Measurements from ENCODE around the gene CDC14A. TPM values are rescaled to one million over a fixed set of nuclear protein-coding genes. Genes with fewer than 3 reads are reported as not detected.

Gene CDC14A
- total RNA-seq, 1 experiment from 2014 or later: 6.6 TPM

DNA sequence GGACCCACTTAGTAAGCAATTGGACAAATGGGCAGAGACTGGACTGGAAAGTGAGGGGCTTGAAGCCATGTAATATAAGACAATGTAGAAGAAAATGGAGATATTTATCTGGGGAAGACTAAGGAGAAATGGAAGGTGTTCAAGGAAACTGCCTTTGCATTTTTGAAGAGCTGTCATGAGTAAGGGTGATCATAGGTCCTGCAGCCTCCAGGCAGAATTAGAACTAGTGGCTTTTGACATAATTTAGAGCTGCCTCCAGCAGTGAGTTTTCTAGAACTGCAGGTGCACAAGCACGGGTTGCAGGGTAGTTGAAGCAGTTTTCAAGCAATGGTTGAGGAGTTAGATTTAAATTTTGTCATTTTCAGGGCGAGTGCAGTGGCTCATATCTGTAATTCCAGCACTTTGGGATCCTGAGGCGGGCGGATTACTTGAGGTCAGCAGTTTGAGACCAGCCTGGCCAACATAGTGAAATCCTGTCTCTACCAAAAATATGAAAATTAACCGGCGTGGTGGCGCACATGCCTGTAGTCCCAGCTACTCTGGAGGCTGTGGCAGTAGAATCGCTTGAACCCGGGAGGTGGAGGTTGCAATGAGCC, 3.7 kb upstream of the CDC14A start:
- DNase-seq (ENCODE audit: low read depth, low spot score) (no peak), ATAC-seq (no peak)
- POLR2A ChIA-PET: no interaction called here
- CTCF ChIA-PET: no interaction called here
- H3K9me3 ChIP-seq (ENCODE audit: control insufficient read depth, insufficient read depth, low read depth, low read length): no peaks in the 10 kb centered on the region
- no peak overlapping the region for H3K4me3 ChIP-seq (ENCODE audit: low read depth in 2 of 2, low read length in 2 of 2)
- in situ Hi-C loops (cut with HindIII; ENCODE audit: low pct_unique_long_range_greater_than_20kb, low sequenced_read_pairs) (no loop called here), intact Hi-C loops (cut with micrococcal nuclease; ENCODE audit: unreplicated experiment) (no loop called here)
- no peak overlapping the region for H3K27ac ChIP-seq (ENCODE audit: low read length)
- TF ChIP-seq, protein P1, sequence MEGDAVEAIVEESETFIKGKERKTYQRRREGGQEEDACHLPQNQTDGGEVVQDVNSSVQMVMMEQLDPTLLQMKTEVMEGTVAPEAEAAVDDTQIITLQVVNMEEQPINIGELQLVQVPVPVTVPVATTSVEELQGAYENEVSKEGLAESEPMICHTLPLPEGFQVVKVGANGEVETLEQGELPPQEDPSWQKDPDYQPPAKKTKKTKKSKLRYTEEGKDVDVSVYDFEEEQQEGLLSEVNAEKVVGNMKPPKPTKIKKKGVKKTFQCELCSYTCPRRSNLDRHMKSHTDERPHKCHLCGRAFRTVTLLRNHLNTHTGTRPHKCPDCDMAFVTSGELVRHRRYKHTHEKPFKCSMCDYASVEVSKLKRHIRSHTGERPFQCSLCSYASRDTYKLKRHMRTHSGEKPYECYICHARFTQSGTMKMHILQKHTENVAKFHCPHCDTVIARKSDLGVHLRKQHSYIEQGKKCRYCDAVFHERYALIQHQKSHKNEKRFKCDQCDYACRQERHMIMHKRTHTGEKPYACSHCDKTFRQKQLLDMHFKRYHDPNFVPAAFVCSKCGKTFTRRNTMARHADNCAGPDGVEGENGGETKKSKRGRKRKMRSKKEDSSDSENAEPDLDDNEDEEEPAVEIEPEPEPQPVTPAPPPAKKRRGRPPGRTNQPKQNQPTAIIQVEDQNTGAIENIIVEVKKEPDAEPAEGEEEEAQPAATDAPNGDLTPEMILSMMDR (IDR thresholded peaks at IDR 0.05): no peak
- TF ChIP-seq SIN3A (IDR thresholded peaks at IDR 0.05; ENCODE audit: borderline replicate concordance, insufficient read depth, low read depth, low read length) (no peak), TCF7L2 (IDR thresholded peaks at IDR 0.05; ENCODE audit: low read depth, low read length) (no peak), POLR2AphosphoS5 (IDR thresholded peaks at IDR 0.05; ENCODE audit: low read depth, low read length) (no peak)
- TF ChIP-seq, protein P2, sequence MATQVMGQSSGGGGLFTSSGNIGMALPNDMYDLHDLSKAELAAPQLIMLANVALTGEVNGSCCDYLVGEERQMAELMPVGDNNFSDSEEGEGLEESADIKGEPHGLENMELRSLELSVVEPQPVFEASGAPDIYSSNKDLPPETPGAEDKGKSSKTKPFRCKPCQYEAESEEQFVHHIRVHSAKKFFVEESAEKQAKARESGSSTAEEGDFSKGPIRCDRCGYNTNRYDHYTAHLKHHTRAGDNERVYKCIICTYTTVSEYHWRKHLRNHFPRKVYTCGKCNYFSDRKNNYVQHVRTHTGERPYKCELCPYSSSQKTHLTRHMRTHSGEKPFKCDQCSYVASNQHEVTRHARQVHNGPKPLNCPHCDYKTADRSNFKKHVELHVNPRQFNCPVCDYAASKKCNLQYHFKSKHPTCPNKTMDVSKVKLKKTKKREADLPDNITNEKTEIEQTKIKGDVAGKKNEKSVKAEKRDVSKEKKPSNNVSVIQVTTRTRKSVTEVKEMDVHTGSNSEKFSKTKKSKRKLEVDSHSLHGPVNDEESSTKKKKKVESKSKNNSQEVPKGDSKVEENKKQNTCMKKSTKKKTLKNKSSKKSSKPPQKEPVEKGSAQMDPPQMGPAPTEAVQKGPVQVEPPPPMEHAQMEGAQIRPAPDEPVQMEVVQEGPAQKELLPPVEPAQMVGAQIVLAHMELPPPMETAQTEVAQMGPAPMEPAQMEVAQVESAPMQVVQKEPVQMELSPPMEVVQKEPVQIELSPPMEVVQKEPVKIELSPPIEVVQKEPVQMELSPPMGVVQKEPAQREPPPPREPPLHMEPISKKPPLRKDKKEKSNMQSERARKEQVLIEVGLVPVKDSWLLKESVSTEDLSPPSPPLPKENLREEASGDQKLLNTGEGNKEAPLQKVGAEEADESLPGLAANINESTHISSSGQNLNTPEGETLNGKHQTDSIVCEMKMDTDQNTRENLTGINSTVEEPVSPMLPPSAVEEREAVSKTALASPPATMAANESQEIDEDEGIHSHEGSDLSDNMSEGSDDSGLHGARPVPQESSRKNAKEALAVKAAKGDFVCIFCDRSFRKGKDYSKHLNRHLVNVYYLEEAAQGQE (IDR thresholded peaks at IDR 0.05; ENCODE audit: insufficient read depth in 1 of 2, low read depth in 2 of 2, low read length in 1 of 2): no peak
- peaks cover 2% of the 10 kb centered on the region; the same call in 1 of the 2 replicates for H3K4me1 ChIP-seq (ENCODE audit: control insufficient read depth, insufficient read depth, low read length)
- peaks cover 3% of the 10 kb centered on the region; the same call in 1 of the 2 replicates for H3K36me3 ChIP-seq (ENCODE audit: control insufficient read depth, insufficient read depth, low read length)
- BruUV-seq (replicated peaks): no TSS peak
- H3K27me3 ChIP-seq (ENCODE audit: control insufficient read depth, insufficient read depth, low read length): no peaks in the 10 kb centered on the region

DNA sequence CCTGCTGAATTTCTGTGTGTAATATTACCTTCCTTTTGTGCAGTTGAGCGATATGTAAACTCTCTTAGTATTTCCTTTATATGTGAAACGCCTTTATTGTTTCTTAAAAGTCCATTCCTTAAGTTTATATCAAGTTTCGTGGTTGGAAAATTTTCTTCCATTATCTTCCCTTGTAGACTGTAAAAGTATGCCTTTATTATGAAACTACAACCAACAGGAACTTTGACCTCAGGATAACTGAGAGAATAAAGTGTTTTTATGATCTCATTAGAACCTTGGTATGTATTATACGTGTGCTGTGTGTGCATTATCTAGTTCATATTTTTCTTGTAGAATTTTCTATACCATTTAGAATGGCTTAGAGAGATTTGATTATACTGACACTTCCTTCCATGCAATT, 3.1 kb upstream of the CDC14A start:
- TF ChIP-seq, protein P2 (IDR thresholded peaks at IDR 0.05; ENCODE audit: insufficient read depth in 1 of 2, low read depth in 2 of 2, low read length in 1 of 2): no peak
- TF ChIP-seq SIN3A (IDR thresholded peaks at IDR 0.05; ENCODE audit: borderline replicate concordance, insufficient read depth, low read depth, low read length) (no peak), POLR2AphosphoS5 (IDR thresholded peaks at IDR 0.05; ENCODE audit: low read depth, low read length) (no peak), TCF7L2 (IDR thresholded peaks at IDR 0.05; ENCODE audit: low read depth, low read length) (no peak)
- TF ChIP-seq, protein P1 (IDR thresholded peaks at IDR 0.05): no peak
- in situ Hi-C loops (cut with HindIII; ENCODE audit: low pct_unique_long_range_greater_than_20kb, low sequenced_read_pairs): no loop called here
- ChIA-PET CTCF (no interaction called here), POLR2A (no interaction called here)
- H3K27ac ChIP-seq (ENCODE audit: low read length): no peak overlapping the region
- H3K9me3 ChIP-seq (ENCODE audit: control insufficient read depth, insufficient read depth, low read depth, low read length): no peaks in the 10 kb centered on the region
- H3K4me1 ChIP-seq (ENCODE audit: control insufficient read depth, insufficient read depth, low read length): peaks cover 8% of the 10 kb centered on the region; the same call in 1 of the 2 replicates
- H3K36me3 ChIP-seq (ENCODE audit: control insufficient read depth, insufficient read depth, low read length): peaks cover 3% of the 10 kb centered on the region; the same call in 1 of the 2 replicates
- H3K27me3 ChIP-seq (ENCODE audit: control insufficient read depth, insufficient read depth, low read length): no peaks in the 10 kb centered on the region
- ATAC-seq (no peak), DNase-seq (ENCODE audit: low read depth, low spot score) (no peak)
- H3K4me3 ChIP-seq (ENCODE audit: low read depth in 2 of 2, low read length in 2 of 2): no peak overlapping the region
- intact Hi-C loops (cut with micrococcal nuclease; ENCODE audit: unreplicated experiment): no loop called here
- BruUV-seq (replicated peaks): no TSS peak
